BJ (cell line): ENCODE measurements around the gene KRTAP13-1. TPM values are rescaled to one million over a fixed set of nuclear protein-coding genes. Genes with fewer than 3 reads are reported as not detected.

Experiments used
- CTCF ChIA-PET: fragments of 350-600 bp; formaldehyde crosslinking; extraction: SDS; loops from one replicate; lab custom pipeline; 2021; ENCODE audit warnings: antibody characterized with exemption, inconsistent platforms; lab: Yijun Ruan, JAX
- POLR2A ChIA-PET: fragments of 300-600 bp; sonication (Branson Sonifier 250); formaldehyde crosslinking; extraction: SDS; loops from one replicate; lab custom pipeline; 2021; ENCODE audit warnings: antibody characterized with exemption; lab: Charles Lee
- DNase-seq: peaks from one replicate; pipeline ENCODE4 v3.0.0-alpha.2; 2011; ENCODE audit warnings: low read depth
- H3K27me3 ChIP-seq: 2 replicates; pipeline ENCODE4 v1.6.0; 2011; ENCODE audit warnings: low read length; ENCODE audit not compliant: control insufficient read depth, insufficient read depth
- H3K36me3 ChIP-seq: 2 replicates; pipeline ENCODE4 v1.5.1; 2011; ENCODE audit warnings: low read length; ENCODE audit not compliant: control insufficient read depth, insufficient read depth
- H3K4me3 ChIP-seq: 2 replicates; pipeline ENCODE4 v1.5.1; 2011; ENCODE audit warnings: low read depth, mild to moderate bottlenecking, control low read depth, low read length
- CTCF ChIP-seq: IDR thresholded peaks from 2 replicates; pipeline ENCODE4 v1.5.1; 2011; ENCODE audit warnings: low read depth, mild to moderate bottlenecking, control low read depth, inconsistent platforms, low read length, moderate library complexity; ENCODE audit not compliant: insufficient read depth
- polyA plus RNA-seq: library from polyadenylated mRNA; depleted of rRNA; stranded (reverse); fragments of >200 nt; gene quantifications from 2 replicates; pipeline ENCODE4 v1.2.3, GENCODE V29; 2011

Gene KRTAP13-1
- polyA plus RNA-seq, 1 experiment = not detected

GRCh38 chr21:30415993-30416392 is 20.2 kb downstream of the KRTAP13-1 start:
- CTCF ChIA-PET = no interaction called here
- TF ChIP-seq CTCF = no peak
- Histone ChIP-seq H3K36me3 (no peaks in the 10 kb centered on the region), H3K4me3 (no peak overlapping the region), H3K27me3 (no peaks in the 10 kb centered on the region)
- DNase-seq = no peak
- POLR2A ChIA-PET = no interaction called here

DNA sequence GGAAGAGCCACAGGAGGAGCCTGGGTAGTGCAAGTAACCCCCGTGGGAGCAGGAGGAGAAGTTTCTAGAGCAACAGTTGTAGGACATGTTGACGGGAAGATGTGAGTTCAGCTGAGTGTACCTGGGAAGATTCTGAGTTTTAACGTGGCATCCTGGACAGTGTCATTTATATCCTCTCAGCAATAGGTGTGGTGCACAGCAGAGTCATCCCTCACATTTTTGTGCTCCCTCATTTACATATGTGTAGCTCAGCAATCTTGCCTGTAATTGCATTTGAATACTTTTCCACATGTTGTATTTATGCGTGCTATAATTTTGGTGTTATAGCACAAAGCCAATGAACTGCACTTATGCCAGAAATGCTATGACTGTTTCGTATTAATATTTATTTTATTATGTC is 30.0 kb downstream of the KRTAP13-1 start, which contains the start of gene KRTAP13-3:
Gene KRTAP13-3, minus strand, starts transcription at position 101 of the 400 bp plus-strand sequence. Its CDS starts 14 bp downstream, at position 87.
- no peak for TF ChIP-seq CTCF

GRCh38 chr21:30426731-30427130 is 30.9 kb downstream of the KRTAP13-1 start:
- DNase-seq = no peak
- no peak overlapping the region for H3K4me3 ChIP-seq
- no peaks in the 10 kb centered on the region for H3K27me3 ChIP-seq
- no peak for TF ChIP-seq CTCF
- ChIA-PET CTCF (no interaction called here), POLR2A (no interaction called here)
- H3K36me3 ChIP-seq = no peaks in the 10 kb centered on the region

More for the DNA sequence above, 30.0 kb downstream of the KRTAP13-1 start, which contains the start of gene KRTAP13-3:
- POLR2A ChIA-PET = no interaction called here
- no peaks in the 10 kb centered on the region for H3K36me3 ChIP-seq
- H3K27me3 ChIP-seq = no peaks in the 10 kb centered on the region
- H3K4me3 ChIP-seq = no peak within 1 kb of the TSS
- DNase-seq = no peak
- CTCF ChIA-PET = no interaction called here

- H3K4me3 ChIP-seq = no peak within 1 kb of the TSS
- TF ChIP-seq CTCF = no peak
- H3K36me3 ChIP-seq = no peaks in the 10 kb centered on the region
- ChIA-PET POLR2A (no interaction called here), CTCF (no interaction called here)
- no peak for DNase-seq
- H3K27me3 ChIP-seq = no peaks in the 10 kb centered on the region
These were observed 34.4 kb downstream of the KRTAP13-1 start, which contains the start of gene KRTAP13-4 for GRCh38 chr21:30430170-30430655. Gene KRTAP13-4 (plus strand): TSS chr21:30430220. CDS start chr21:30430276, 56 bp downstream.

DNA sequence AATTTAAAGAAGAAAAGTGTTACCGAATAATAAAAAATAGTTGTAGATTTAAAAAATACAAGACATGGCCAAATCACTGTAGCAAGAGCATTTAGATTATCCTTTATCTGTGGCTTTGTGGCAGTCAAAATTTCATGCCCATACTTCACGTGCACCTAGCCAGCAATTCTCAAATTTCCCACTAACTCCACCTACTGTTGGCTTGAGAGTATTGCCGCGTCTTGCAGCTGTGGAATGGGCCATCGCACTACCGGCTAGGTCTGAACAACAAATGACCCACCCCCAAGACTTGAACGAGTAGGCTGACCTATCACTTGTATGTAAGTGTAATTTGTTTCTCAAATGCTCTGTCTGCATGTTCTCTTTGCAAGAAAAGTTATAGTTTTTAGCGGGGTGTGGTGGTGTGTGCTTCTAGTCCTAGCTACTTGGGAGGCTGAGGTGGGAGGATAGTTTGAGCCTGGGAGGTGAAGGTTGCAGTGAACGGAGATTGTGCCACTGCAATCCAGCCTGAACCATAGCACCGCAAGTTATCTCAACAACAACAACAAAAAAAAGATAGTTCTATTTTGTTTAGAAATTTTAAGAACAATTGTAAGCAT is 38.3 kb downstream of the KRTAP13-1 start:
- no peak; the same call in 1 of the 2 replicates for TF ChIP-seq CTCF
- no peak for DNase-seq
- POLR2A ChIA-PET = no interaction called here
- H3K4me3 ChIP-seq = no peak overlapping the region
- CTCF ChIA-PET = no interaction called here
- no peaks in the 10 kb centered on the region for H3K36me3 ChIP-seq
- H3K27me3 ChIP-seq = no peaks in the 10 kb centered on the region
